Smooth muscle cell (in vitro differentiated cells): ENCODE data around the gene STK32C. TPM values are rescaled to one million over a fixed set of nuclear protein-coding genes. Genes with fewer than 3 reads are reported as not detected.

Experiments used
- DNase-seq: peaks from one replicate; lab custom pipeline; 2025; ENCODE audit not compliant: unreplicated experiment; lab: John Stamatoyannopoulos, UW
- H2AFZ ChIP-seq: fragments of 200-600 bp; sonication (generic); 2 replicates; pipeline ENCODE4 v1.6.0; 2016; ENCODE audit warnings: antibody characterized with exemption, low read depth, mild to moderate bottlenecking
- H3F3A ChIP-seq: fragments of 200-600 bp; sonication (generic); 2 replicates; pipeline ENCODE4 v1.6.0; 2017; ENCODE audit warnings: antibody characterized with exemption, low read depth
- H3K27ac ChIP-seq: fragments of 200-600 bp; sonication (generic); 2 replicates; pipeline ENCODE4 v1.5.1; 2016; ENCODE audit warnings: low read depth, mild to moderate bottlenecking
- H3K27me3 ChIP-seq: fragments of 200-600 bp; sonication (generic); 2 replicates; pipeline ENCODE4 v1.6.1; 2016; ENCODE audit warnings: low read depth, mild to moderate bottlenecking
- H3K36me3 ChIP-seq: fragments of 200-600 bp; sonication (generic); 2 replicates; pipeline ENCODE4 v1.5.1; 2016; ENCODE audit warnings: low read depth
- H3K4me1 ChIP-seq: fragments of 200-600 bp; sonication (generic); 2 replicates; pipeline ENCODE4 v1.5.1; 2016; ENCODE audit warnings: low read depth
- H3K4me2 ChIP-seq: fragments of 200-600 bp; sonication (generic); 2 replicates; pipeline ENCODE4 v1.6.0; 2016; ENCODE audit warnings: mild to moderate bottlenecking
- H3K4me3 ChIP-seq: fragments of 200-600 bp; sonication (generic); 2 replicates; pipeline ENCODE4 v1.5.1; 2016; ENCODE audit warnings: mild to moderate bottlenecking
- H3K79me2 ChIP-seq: fragments of 200-600 bp; sonication (generic); 2 replicates; pipeline ENCODE4 v1.6.0; 2016; ENCODE audit warnings: low read depth, mild to moderate bottlenecking
- H3K9ac ChIP-seq: fragments of 200-600 bp; sonication (generic); 2 replicates; pipeline ENCODE4 v1.6.0; 2016; ENCODE audit warnings: low read depth
- H3K9me3 ChIP-seq: fragments of 200-600 bp; sonication (generic); replicated peaks from 2 replicates; pipeline ENCODE4 v1.5.1; 2016; ENCODE audit warnings: low read depth
- H4K20me1 ChIP-seq: fragments of 200-600 bp; sonication (generic); 2 replicates; pipeline ENCODE4 v1.6.0; 2016; ENCODE audit warnings: low read depth
- CTCF ChIP-seq: fragments of 200-600 bp; sonication (generic); IDR thresholded peaks from 2 replicates; pipeline ENCODE4 v1.5.1; 2017; ENCODE audit warnings: borderline replicate concordance, mild to moderate bottlenecking, antibody characterized with exemption; ENCODE audit not compliant: insufficient read depth, poor library complexity, severe bottlenecking
- WGBS: methylation state at CpG from one replicate; pipeline ENCODE4 v1.1.7; 2016; ENCODE audit warnings: low lambda C conversion rate; 5-methylcytosine and 5-hydroxymethylcytosine counted together
- polyA plus RNA-seq: library from polyadenylated mRNA; unstranded; fragments of >200 nt; fragmentation: Nextera tagmentation; extraction: Ambion mirVana; gene quantifications from 2 replicates; pipeline ENCODE4 v1.2.1, GENCODE V29; 2016
- total RNA-seq: library from RNA; depleted of rRNA; stranded (reverse); fragments of >200 nt; gene quantifications from 2 replicates; pipeline ENCODE4 v1.2.3, GENCODE V29; 2014

Gene STK32C
- total and polyA plus RNA-seq, 2 experiments from 2014 or later: 2.3 to 13.2 TPM

DNA sequence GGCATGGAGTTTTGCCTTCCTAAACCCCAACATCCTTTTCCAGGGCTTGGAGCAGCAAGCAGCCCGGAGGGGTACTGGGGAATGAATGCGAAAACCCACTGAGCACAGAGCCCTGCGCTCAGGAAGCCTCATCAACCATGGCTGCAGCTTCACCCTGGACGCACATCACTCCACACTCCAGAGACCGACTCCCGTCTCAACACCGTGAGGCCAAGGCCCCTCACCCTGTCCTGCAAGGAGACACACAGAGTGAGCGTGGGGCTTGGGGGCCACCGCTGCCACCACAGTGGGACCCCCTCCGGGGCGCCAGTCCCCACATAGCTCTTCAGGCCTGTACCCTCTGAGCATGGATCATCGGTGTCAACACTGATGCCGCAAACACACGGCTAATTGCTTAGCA, 79.1 kb downstream of the STK32C start:
- H3K79me2 ChIP-seq: no peaks in the 10 kb centered on the region
- DNase-seq: no peak
- H3K27ac ChIP-seq: no peak overlapping the region
- no peak for TF ChIP-seq CTCF
- no peaks in the 10 kb centered on the region for H3K27me3 ChIP-seq
- H3K36me3 ChIP-seq: no peaks in the 10 kb centered on the region
- no peak overlapping the region for H3K9ac ChIP-seq
- no peaks in the 10 kb centered on the region for H3K9me3 ChIP-seq
- no peaks in the 10 kb centered on the region for H3F3A ChIP-seq
- no peak overlapping the region for H3K4me3 ChIP-seq
- 93% methylated on average over 13 of the region's 14 CpGs for WGBS
- H2AFZ ChIP-seq: no peak overlapping the region
- H4K20me1 ChIP-seq: no peaks in the 10 kb centered on the region
- H3K4me2 ChIP-seq: no peak overlapping the region
- no peaks in the 10 kb centered on the region for H3K4me1 ChIP-seq

DNA sequence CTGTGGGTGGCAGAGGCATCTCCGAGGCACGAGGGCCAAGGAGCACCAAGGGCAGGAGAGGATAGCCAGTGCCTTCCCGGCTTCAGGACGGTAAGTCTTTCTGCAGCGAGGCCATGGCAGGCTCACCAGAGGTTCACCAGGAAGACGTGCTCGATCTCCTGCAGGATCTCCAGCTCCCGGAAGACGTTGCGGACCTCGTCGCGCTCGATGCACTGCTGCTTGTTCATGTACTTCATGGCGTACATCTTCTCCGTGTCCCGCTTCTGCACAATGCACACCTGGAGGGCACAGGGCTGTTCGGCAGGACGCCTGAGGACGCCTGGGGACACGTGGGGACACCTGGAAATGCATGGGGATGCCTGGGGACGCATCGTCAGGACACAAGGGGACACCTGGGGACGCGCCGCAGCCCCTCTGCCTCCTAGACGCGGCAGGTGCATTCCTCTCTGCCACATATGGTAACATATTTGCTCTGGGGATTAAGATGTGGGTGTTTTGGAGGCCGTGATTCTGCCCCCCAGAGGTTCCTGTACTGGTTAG, 79.8 kb downstream of the STK32C start:
- H3K79me2 ChIP-seq: no peaks in the 10 kb centered on the region
- no peaks in the 10 kb centered on the region for H3K36me3 ChIP-seq
- no peak overlapping the region for H3K9ac ChIP-seq
- no peaks in the 10 kb centered on the region for H3K9me3 ChIP-seq
- no peak for TF ChIP-seq CTCF
- H3F3A ChIP-seq: no peaks in the 10 kb centered on the region
- H4K20me1 ChIP-seq: no peaks in the 10 kb centered on the region
- no peak for DNase-seq
- H3K27ac ChIP-seq: no peak overlapping the region
- H3K4me3 ChIP-seq: no peak overlapping the region
- no peak overlapping the region for H2AFZ ChIP-seq
- 96% methylated on average over 29 of the region's 29 CpGs for WGBS
- H3K4me1 ChIP-seq: no peaks in the 10 kb centered on the region
- H3K4me2 ChIP-seq: no peak overlapping the region
- H3K27me3 ChIP-seq: no peaks in the 10 kb centered on the region

DNA sequence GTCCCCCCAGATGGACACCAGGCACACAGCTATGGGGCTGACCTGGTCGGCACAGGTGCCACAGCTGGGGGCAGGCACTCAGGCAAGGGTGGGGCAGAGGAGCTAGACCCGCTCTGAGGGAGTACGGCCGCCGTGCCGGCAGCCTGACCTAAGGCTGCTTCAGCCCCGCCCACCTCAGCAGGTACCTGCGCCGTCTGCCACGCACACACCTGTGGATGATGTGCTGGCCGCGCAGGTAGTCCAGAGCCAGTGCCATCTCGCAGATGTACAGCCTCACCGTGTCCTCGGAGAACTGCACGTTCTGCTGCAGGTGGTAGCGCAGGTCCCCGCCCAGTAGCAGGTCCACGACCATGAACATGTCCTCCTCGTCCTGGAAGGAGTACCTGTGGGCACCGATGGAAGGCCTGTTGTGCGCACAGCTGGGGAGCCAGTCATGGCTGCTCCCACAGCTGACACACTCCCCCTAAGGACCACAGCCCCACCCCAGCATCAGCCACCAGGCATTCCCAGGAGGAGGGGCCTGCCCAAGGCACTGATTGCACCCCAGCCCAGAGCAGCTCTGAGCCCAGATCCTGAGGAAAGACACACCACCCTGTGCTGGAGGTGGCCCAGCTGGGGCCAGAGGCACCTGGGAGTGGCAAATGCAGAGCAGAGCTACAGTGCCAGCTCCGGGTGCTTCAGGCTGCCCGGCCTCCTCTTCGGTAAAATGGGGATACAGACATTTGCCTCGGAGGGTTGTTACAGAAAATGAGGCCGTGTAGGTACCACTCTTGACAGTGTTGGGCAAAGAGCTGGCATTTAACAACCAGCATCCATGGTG, 81.0 kb downstream of the STK32C start:
- Histone ChIP-seq H3F3A (no peaks in the 10 kb centered on the region), H3K9ac (no peak overlapping the region), H2AFZ (no peak overlapping the region), H3K79me2 (no peaks in the 10 kb centered on the region), H3K4me2 (no peak overlapping the region), H3K36me3 (no peaks in the 10 kb centered on the region), H3K9me3 (no peaks in the 10 kb centered on the region), H3K4me1 (no peaks in the 10 kb centered on the region), H3K4me3 (no peak overlapping the region), H3K27me3 (no peaks in the 10 kb centered on the region), H4K20me1 (no peaks in the 10 kb centered on the region), H3K27ac (no peak overlapping the region)
- no peak for DNase-seq
- 95% methylated on average over 27 of the region's 27 CpGs for WGBS
- TF ChIP-seq CTCF: no peak

- H3F3A ChIP-seq: no peaks in the 10 kb centered on the region
- no peaks in the 10 kb centered on the region for H3K9me3 ChIP-seq
- no peak for DNase-seq
- H3K27ac ChIP-seq: no peak overlapping the region
- no peaks in the 10 kb centered on the region for H3K27me3 ChIP-seq
- H4K20me1 ChIP-seq: no peaks in the 10 kb centered on the region
- 93% methylated on average over 8 of the region's 8 CpGs for WGBS
- H2AFZ ChIP-seq: no peak overlapping the region
- H3K9ac ChIP-seq: no peak overlapping the region
- no peak for TF ChIP-seq CTCF
- H3K4me2 ChIP-seq: no peak overlapping the region
- no peaks in the 10 kb centered on the region for H3K36me3 ChIP-seq
- no peak overlapping the region for H3K4me3 ChIP-seq
- H3K4me1 ChIP-seq: no peaks in the 10 kb centered on the region
- no peaks in the 10 kb centered on the region for H3K79me2 ChIP-seq
Observed at GRCh38 chr10:132225849-132226205, 81.9 kb downstream of the STK32C start.
